CD14-positive monocyte (primary cell): Measurements from ENCODE around the gene CORO2A. TPM values are rescaled to one million over a fixed set of nuclear protein-coding genes. Genes with fewer than 3 reads are reported as not detected.

ENCODE experiments used
- DNase-seq, 3 donors: peaks; one replicate each; pipeline ENCODE4 v3.0.0-alpha.2; 2011 to 2022
- H2AFZ ChIP-seq: 2 replicates; pipeline ENCODE4 v1.6.0; 2012; ENCODE audit warnings: mild to moderate bottlenecking, low read depth, low read length, inconsistent platforms; ENCODE audit not compliant: insufficient read depth, poor library complexity, severe bottlenecking
- H3K27ac ChIP-seq, 2 donors: 1 replicate in 1 of 2; 2 replicates in 1 of 2; pipeline ENCODE4 v1.5.1; 2012 to 2013; ENCODE audit warnings: low read length in 2 of 2, control low read depth in 1 of 2, inconsistent platforms in 1 of 2, low read depth in 1 of 2, mild to moderate bottlenecking in 1 of 2
- H3K27me3 ChIP-seq, 2 donors: one replicate each; pipeline versions ENCODE4 v1.6.0 to v1.6.1; 2011 to 2013; ENCODE audit warnings: low read length in 2 of 2; ENCODE audit not compliant: control insufficient read depth in 2 of 2, insufficient read depth in 2 of 2
- H3K36me3 ChIP-seq, 2 donors: replicated peaks in 1 of 2; 1 replicate in 1 of 2; 2 replicates in 1 of 2; pipeline versions ENCODE4 v1.5.1 to v1.6.1; 2012 to 2013; ENCODE audit warnings: low read length in 2 of 2, control low read depth in 1 of 2, inconsistent platforms in 1 of 2, mild to moderate bottlenecking in 1 of 2; ENCODE audit not compliant: insufficient read depth in 2 of 2, control insufficient read depth in 1 of 2
- H3K4me1 ChIP-seq, 2 donors: 1 replicate in 1 of 2; 2 replicates in 1 of 2; pipeline versions ENCODE4 v1.5.1 to v1.6.1; 2012 to 2013; ENCODE audit warnings: low read length in 2 of 2, control low read depth in 1 of 2, inconsistent platforms in 1 of 2, mild to moderate bottlenecking in 1 of 2, moderate library complexity in 1 of 2; ENCODE audit not compliant: insufficient read depth in 2 of 2, control insufficient read depth in 1 of 2
- H3K4me2 ChIP-seq: replicated peaks from 2 replicates; pipeline ENCODE3; 2012; ENCODE audit warnings: low read length, moderate library complexity, mild to moderate bottlenecking; ENCODE audit not compliant: poor library complexity, severe bottlenecking; ENCODE audit errors: extremely low read depth
- H3K4me3 ChIP-seq, 3 experiments: fragments of 200-600 bp in 1 of 3; sonication (generic) in 1 of 3; replicated peaks in 1 of 3; 1 replicate in 2 of 3; 2 replicates in 1 of 3; pipeline ENCODE4 v1.5.1; 2011 to 2013; ENCODE audit warnings: low read length in 3 of 3, mild to moderate bottlenecking in 3 of 3, control low read depth in 2 of 3, low read depth in 2 of 3, inconsistent platforms in 1 of 3, moderate library complexity in 1 of 3
- H3K79me2 ChIP-seq: 2 replicates; pipeline ENCODE4 v1.6.0; 2012; ENCODE audit warnings: mild to moderate bottlenecking, control low read depth, inconsistent platforms, low read length, moderate library complexity; ENCODE audit not compliant: insufficient read depth
- H3K9ac ChIP-seq: 2 replicates; pipeline ENCODE4 v1.6.0; 2017; ENCODE audit warnings: low read length, mild to moderate bottlenecking; ENCODE audit not compliant: insufficient read depth, poor library complexity, severe bottlenecking
- H3K9me3 ChIP-seq, 2 donors: replicated peaks in 1 of 2; 1 replicate in 1 of 2; 2 replicates in 1 of 2; pipeline versions ENCODE4 v1.5.1 to v1.6.1; 2012 to 2013; ENCODE audit warnings: low read length in 2 of 2, control low read depth in 1 of 2; ENCODE audit not compliant: control insufficient read depth in 1 of 2, insufficient read depth in 1 of 2
- H4K20me1 ChIP-seq: 2 replicates; pipeline ENCODE4 v1.6.0; 2012; ENCODE audit warnings: mild to moderate bottlenecking, low read length, control low read depth, moderate library complexity; ENCODE audit not compliant: insufficient read depth
- H3K27ac Mint-ChIP-seq, 7 donors: one replicate each; pipeline ENCODE4 v1.8.0; 2020; ENCODE audit warnings: mild to moderate bottlenecking in 7 of 7, mixed read lengths in 7 of 7, moderate library complexity in 6 of 7, inconsistent platforms in 2 of 7
- H3K27me3 Mint-ChIP-seq, 3 donors: one replicate each; pipeline ENCODE4 v1.8.0; 2021 to 2022; ENCODE audit warnings: low read depth in 3 of 3, mild to moderate bottlenecking in 3 of 3, mixed read lengths in 3 of 3, moderate library complexity in 3 of 3, inconsistent platforms in 1 of 3
- H3K36me3 Mint-ChIP-seq, 2 donors: one replicate each; pipeline ENCODE4 v1.8.0; 2020; ENCODE audit warnings: mixed read lengths in 2 of 2, inconsistent platforms in 1 of 2, mild to moderate bottlenecking in 1 of 2
- H3K4me1 Mint-ChIP-seq: one replicate; pipeline ENCODE4 v1.8.0; 2020; ENCODE audit warnings: mild to moderate bottlenecking, mixed read lengths
- H3K4me3 Mint-ChIP-seq, 2 donors: one replicate each; pipeline ENCODE4 v1.8.0; 2020; ENCODE audit warnings: mild to moderate bottlenecking in 2 of 2, mixed read lengths in 2 of 2, moderate library complexity in 1 of 2
- H3K9me3 Mint-ChIP-seq, 7 donors: one replicate each; pipeline ENCODE4 v1.8.0; 2020 to 2022; ENCODE audit warnings: mixed read lengths in 7 of 7, mild to moderate bottlenecking in 6 of 7, moderate library complexity in 6 of 7, inconsistent platforms in 2 of 7
- CTCF ChIP-seq: fragments of 200-600 bp; IDR thresholded peaks from one replicate; pipeline ENCODE4 v1.8.0; 2022; ENCODE audit warnings: antibody characterized with exemption, mild to moderate bottlenecking
- WGBS: methylation state at CpG from one replicate; pipeline ENCODE4 v1.1.5; 2013; ENCODE audit warnings: missing lambda C conversion rate; ENCODE audit not compliant: insufficient coverage; 5-methylcytosine and 5-hydroxymethylcytosine counted together
- intact Hi-C, 2 donors: fragments of 100-400 bp; cut with micrococcal nuclease; formaldehyde crosslinking; loops; one replicate each; pipeline versions ENCODE4 v1.15.0 to v1.15.1; 2023
- polyA plus RNA-seq, 3 donors: library from polyadenylated mRNA; depleted of rRNA in 1 of 3; unstranded in 2 of 3; stranded (reverse) in 1 of 3; fragments of 300-500 nt in 2 of 3; fragments of >200 nt in 1 of 3; fragmentation: Illumina TruSeq in 2 of 3; gene quantifications; 1 replicate in 2 of 3; 2 replicates in 1 of 3; pipeline ENCODE4 v1.2.3, GENCODE V29; 2012 to 2021

Gene CORO2A
- polyA plus RNA-seq, 3 donors, result 1.2 to 3.5 (median 2.1) TPM

- no peak for TF ChIP-seq CTCF
- 96% methylated on average over 12 of the region's 12 CpGs for WGBS
- Mint-ChIP-seq H3K36me3 (peaks cover 79 to 91% of the 10 kb centered on the region in 2 donors), H3K4me1 (peaks cover 20% of the 10 kb centered on the region), H3K27ac (peak overlapping the region in 4 of 7 donors; percentile 31 to 50 (median 41)), H3K27me3 (peaks cover 0 to 2% (median 0%) of the 10 kb centered on the region in 3 donors), H3K4me3 (no peak overlapping the region), H3K9me3 (peaks cover 0 to 3% (median 0%) of the 10 kb centered on the region in 7 donors)
- peaks cover 63% of the 10 kb centered on the region for H4K20me1 ChIP-seq
- no peak overlapping the region for H3K4me3 ChIP-seq
- H2AFZ ChIP-seq, result no peak overlapping the region
- no peaks in the 10 kb centered on the region for H3K9me3 ChIP-seq
- H3K36me3 ChIP-seq, result peaks cover 81 to 92% of the 10 kb centered on the region in 2 donors
- H3K9ac ChIP-seq, result no peak overlapping the region
- H3K79me2 ChIP-seq, result peaks cover 24% of the 10 kb centered on the region
- H3K4me1 ChIP-seq, result peaks cover 0 to 5% of the 10 kb centered on the region in 2 donors
- no peak for DNase-seq
- H3K27me3 ChIP-seq, result no peaks in the 10 kb centered on the region
- intact Hi-C loops, result no loop called here
- no peak overlapping the region for H3K4me2 ChIP-seq
- peak overlapping the region in 1 of 2 donors; percentile 31 for H3K27ac ChIP-seq
These were observed 111.7 kb downstream of the CORO2A start for GRCh38 chr9:98080780-98081179.

- Histone ChIP-seq H3K9me3 (no peaks in the 10 kb centered on the region), H3K36me3 (peaks cover 78 to 87% of the 10 kb centered on the region in 2 donors), H3K4me2 (no peak overlapping the region), H3K4me1 (peaks cover 1 to 7% of the 10 kb centered on the region in 2 donors), H3K79me2 (peaks cover 24% of the 10 kb centered on the region), H3K27me3 (no peaks in the 10 kb centered on the region), H2AFZ (no peak overlapping the region), H3K27ac (no peak overlapping the region), H4K20me1 (peaks cover 66% of the 10 kb centered on the region), H3K4me3 (no peak overlapping the region), H3K9ac (no peak overlapping the region)
- TF ChIP-seq CTCF, result no peak
- Mint-ChIP-seq H3K27ac (no peak overlapping the region), H3K27me3 (peaks cover 0 to 2% (median under 1%) of the 10 kb centered on the region in 3 donors), H3K4me1 (peaks cover 25% of the 10 kb centered on the region), H3K9me3 (peaks cover 0 to 3% (median 0%) of the 10 kb centered on the region in 7 donors), H3K36me3 (peaks cover 75 to 86% of the 10 kb centered on the region in 2 donors), H3K4me3 (no peak overlapping the region)
- DNase-seq, result no peak
- intact Hi-C loops, result no loop called here
- no CpG with 5 or more reads among the region's 1 CpG for WGBS
These were observed 112.1 kb downstream of the CORO2A start for GRCh38 chr9:98080326-98080725.
